Right renal cortex interstitium (tissue), 3 donors: ENCODE measurements around the gene CTDNEP1. TPM values are rescaled to one million over a fixed set of nuclear protein-coding genes. Genes with fewer than 3 reads are reported as not detected.

Experiments
- DNase-seq, 3 donors: peaks; one replicate each; pipeline ENCODE4 v3.0.0-alpha.2; 2013; ENCODE audit warnings: low read depth in 3 of 3, low spot score in 2 of 3
- polyA plus RNA-seq, 3 donors: library from polyadenylated mRNA; unstranded; fragments of 120-200 nt; gene quantifications; one replicate each; pipeline ENCODE4 v1.2.1, GENCODE V29; 2013; ENCODE audit not compliant: insufficient read length in 3 of 3

CTDNEP1 gene
- polyA plus RNA-seq, 3 donors, result 142 to 144 (median 142) TPM

GRCh38 chr17:7232114-7232513, 19.4 kb downstream of the CTDNEP1 start:
- DNase-seq, result no peak

GRCh38 chr17:7229504-7229903, 22.0 kb downstream of the CTDNEP1 start:
- no peak for DNase-seq

GRCh38 chr17:7228920-7229319, 22.6 kb downstream of the CTDNEP1 start:
- no peak for DNase-seq

GRCh38 chr17:7226721-7227710, 24.5 kb downstream of the CTDNEP1 start:
- no peak for DNase-seq

GRCh38 chr17:7225711-7226331, 25.7 kb downstream of the CTDNEP1 start:
- DNase-seq, result no peak

GRCh38 chr17:7224661-7225111, 26.8 kb downstream of the CTDNEP1 start:
- DNase-seq, result no peak

- no peak for DNase-seq
These were observed 27.4 kb downstream of the CTDNEP1 start for GRCh38 chr17:7224110-7224509.

GRCh38 chr17:7223375-7223774, 28.2 kb downstream of the CTDNEP1 start:
- no peak for DNase-seq

- no peak for DNase-seq
These were observed 28.6 kb downstream of the CTDNEP1 start for GRCh38 chr17:7222972-7223292.

GRCh38 chr17:7222093-7222971, 29.2 kb downstream of the CTDNEP1 start:
- no peak for DNase-seq

GRCh38 chr17:7221278-7222092, 30.0 kb downstream of the CTDNEP1 start:
- DNase-seq, result no peak

GRCh38 chr17:7220593-7221277, 30.8 kb downstream of the CTDNEP1 start:
- DNase-seq, result no peak

- DNase-seq, result no peak
These were observed 31.5 kb downstream of the CTDNEP1 start, which contains the start of the genes ACADVL and DLG4 for GRCh38 chr17:7219812-7220592. Gene ACADVL (plus strand): TSS chr17:7219938. CDS start chr17:7219985, 47 bp downstream. Gene DLG4 (minus strand): TSS chr17:7219836.

GRCh38 chr17:7219229-7219811, 32.2 kb downstream of the CTDNEP1 start:
- DNase-seq, result no peak

- no peak for DNase-seq
These were observed 32.8 kb downstream of the CTDNEP1 start for GRCh38 chr17:7218758-7219157.

- DNase-seq, result no peak
These were observed 33.4 kb downstream of the CTDNEP1 start for GRCh38 chr17:7218166-7218565.

GRCh38 chr17:7217113-7217987, 34.2 kb downstream of the CTDNEP1 start:
- no peak for DNase-seq
